ENCODE data around the gene VPS4A.

The VPS4A gene

GRCh38 chr16:69314534-69314933, 3.4 kb downstream of the VPS4A start:
- TF ChIP-seq PATZ1 (CRISPR knock-in tag; IDR thresholded peaks at IDR 0.05; ENCODE audit: borderline replicate concordance) (no peak), CSRNP3 (CRISPR knock-in tag; IDR thresholded peaks at IDR 0.05) (no peak), ZFP3 (CRISPR knock-in tag; IDR thresholded peaks at IDR 0.05) (no peak), TCF4 (CRISPR knock-in tag; IDR thresholded peaks at IDR 0.05; ENCODE audit: borderline replicate concordance) (no peak), TOX (CRISPR knock-in tag; IDR thresholded peaks at IDR 0.05; ENCODE audit: borderline replicate concordance) (no peak), GLIS3 (CRISPR knock-in tag; IDR thresholded peaks at IDR 0.05) (no peak), POU6F1 (CRISPR knock-in tag; IDR thresholded peaks at IDR 0.05; ENCODE audit: borderline replicate concordance, low read depth) (no peak), SNAI2 (CRISPR knock-in tag; IDR thresholded peaks at IDR 0.05) (no peak), ZNF565 (CRISPR knock-in tag; conservative IDR thresholded peaks at IDR 0.05; ENCODE audit: low read depth) (no peak), ZNF8 (CRISPR knock-in tag; IDR thresholded peaks at IDR 0.05) (no peak), OSR1 (CRISPR knock-in tag; IDR thresholded peaks at IDR 0.05) (no peak), ZFP30 (CRISPR knock-in tag; IDR thresholded peaks at IDR 0.05) (no peak), BACH2 (CRISPR knock-in tag; IDR thresholded peaks at IDR 0.05; ENCODE audit: borderline replicate concordance) (no peak), CREB5 (CRISPR knock-in tag; IDR thresholded peaks at IDR 0.05; ENCODE audit: low read depth) (no peak), ZC3H10 (CRISPR knock-in tag; IDR thresholded peaks at IDR 0.05) (no peak), TSHZ2 (CRISPR knock-in tag; IDR thresholded peaks at IDR 0.05) (no peak), RARB (CRISPR knock-in tag; IDR thresholded peaks at IDR 0.05) (no peak), ESRRG (CRISPR knock-in tag; IDR thresholded peaks at IDR 0.05) (no peak)
- ATAC-seq: no peak

- no peak for ATAC-seq
Observed at GRCh38 chr16:69315486-69316311, 4.5 kb downstream of the VPS4A start.

More at GRCh38 chr16:69315486-69316311, 4.5 kb downstream of the VPS4A start:
- TF ChIP-seq ARNTL (CRISPR knock-in tag; IDR thresholded peaks at IDR 0.05; ENCODE audit: borderline replicate concordance, low read depth) (no peak), ESRRG (CRISPR knock-in tag; IDR thresholded peaks at IDR 0.05) (no peak), RARB (CRISPR knock-in tag; IDR thresholded peaks at IDR 0.05) (no peak), TCF4 (CRISPR knock-in tag; IDR thresholded peaks at IDR 0.05; ENCODE audit: borderline replicate concordance) (no peak), CSRNP3 (CRISPR knock-in tag; IDR thresholded peaks at IDR 0.05) (no peak), GLIS3 (CRISPR knock-in tag; IDR thresholded peaks at IDR 0.05) (no peak), PATZ1 (CRISPR knock-in tag; IDR thresholded peaks at IDR 0.05; ENCODE audit: borderline replicate concordance) (no peak), CSDC2 (CRISPR knock-in tag; IDR thresholded peaks at IDR 0.05) (no peak), PPARA (CRISPR knock-in tag; IDR thresholded peaks at IDR 0.05; ENCODE audit: borderline replicate concordance) (no peak), OSR1 (CRISPR knock-in tag; IDR thresholded peaks at IDR 0.05) (no peak), ZNF70 (CRISPR knock-in tag; IDR thresholded peaks at IDR 0.05) (no peak), ZC3H10 (CRISPR knock-in tag; IDR thresholded peaks at IDR 0.05) (no peak)
